Activated T-helper 2 cell treated with anti-CD3 and anti-CD28 coated beads, Interferon-gamma antibody, Interleukin-2, Interleukin-4, amounts not matched to agents 10 μg/mL and 5 μg/mL and 100 μg/mL, durations not matched to agents 14 hours and 24 hours and 36 hours (primary cell): ENCODE measurements around the gene FABP1. TPM values are rescaled to one million over a fixed set of nuclear protein-coding genes. Genes with fewer than 3 reads are reported as not detected.

Source experiments
- DNase-seq: peaks from one replicate; pipeline ENCODE4 v3.0.0; 2021; ENCODE audit warnings: low spot score
- H3K27ac Mint-ChIP-seq: one replicate; pipeline ENCODE4 v1.8.0; 2021; ENCODE audit warnings: mixed read lengths
- H3K27me3 Mint-ChIP-seq: one replicate; pipeline ENCODE4 v1.8.0; 2021; ENCODE audit warnings: low read depth, mixed read lengths
- H3K36me3 Mint-ChIP-seq: one replicate; pipeline ENCODE4 v1.8.0; 2021; ENCODE audit warnings: low read depth, mixed read lengths
- H3K4me1 Mint-ChIP-seq: one replicate; pipeline ENCODE4 v1.8.0; 2021; ENCODE audit warnings: low read depth, mixed read lengths
- H3K4me3 Mint-ChIP-seq: one replicate; pipeline ENCODE4 v1.8.0; 2021; ENCODE audit warnings: low read depth, mild to moderate bottlenecking, moderate library complexity, mixed read lengths
- H3K9me3 Mint-ChIP-seq: one replicate; pipeline ENCODE4 v1.8.0; 2021; ENCODE audit warnings: mixed read lengths
- intact Hi-C: fragments of 100-400 bp; cut with micrococcal nuclease; formaldehyde crosslinking; loops from one replicate; pipeline ENCODE4 v1.15.1; 2023
- total RNA-seq: library from RNA; stranded (reverse); gene quantifications from 2 replicates; pipeline ENCODE4 v1.2.3, GENCODE V29; 2022

The FABP1 gene
- total RNA-seq, 1 donor from 2014 or later = not detected

DNA sequence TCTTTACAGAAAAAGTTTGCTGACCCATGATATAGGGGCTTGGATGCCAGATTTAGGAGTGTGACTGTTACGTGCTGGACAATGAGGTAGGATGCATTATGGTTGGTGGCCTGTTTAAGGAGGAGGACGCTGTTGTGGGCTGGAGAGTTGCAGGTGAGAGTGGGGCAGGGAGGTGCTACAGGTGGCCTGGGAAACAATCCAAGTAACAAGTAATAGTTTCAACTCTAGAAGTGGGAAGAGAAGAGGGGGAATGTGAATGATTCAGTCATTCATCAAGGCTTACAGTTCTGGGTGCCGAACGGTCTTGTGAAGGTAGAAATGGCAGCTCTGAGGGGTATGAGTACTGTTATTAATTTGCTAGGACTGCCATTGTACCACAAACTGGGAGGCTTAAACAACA is 6.2 kb downstream of the FABP1 start:
- H3K36me3 Mint-ChIP-seq = no peaks in the 10 kb centered on the region
- no peaks in the 10 kb centered on the region for H3K4me1 Mint-ChIP-seq
- H3K27me3 Mint-ChIP-seq = peaks cover 10% of the 10 kb centered on the region
- H3K9me3 Mint-ChIP-seq = no peaks in the 10 kb centered on the region
- intact Hi-C loops = no loop called here
- H3K4me3 Mint-ChIP-seq = no peak overlapping the region
- no peak overlapping the region for H3K27ac Mint-ChIP-seq
- DNase-seq = no peak

DNA sequence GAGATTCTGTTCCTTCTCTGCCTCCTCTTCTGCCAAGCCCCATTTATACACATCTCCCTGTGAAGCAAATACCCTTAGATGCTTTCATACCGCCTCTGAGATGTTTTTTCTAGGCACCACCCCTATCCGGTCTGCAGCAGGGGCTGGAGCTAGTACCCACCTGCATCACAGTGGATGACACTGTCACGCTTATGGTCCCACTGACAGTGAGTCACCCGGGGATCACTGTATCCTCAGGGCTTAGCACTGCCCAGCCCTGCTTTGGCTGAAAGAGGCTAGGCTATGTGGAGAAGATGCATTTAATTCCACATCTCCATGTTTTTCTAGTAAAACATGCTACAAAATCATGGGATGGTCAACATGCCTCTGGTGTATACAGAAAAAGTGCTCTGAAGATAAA is 9.9 kb downstream of the FABP1 start:
- intact Hi-C loops = no loop called here
- peaks cover 6% of the 10 kb centered on the region for H3K27me3 Mint-ChIP-seq
- H3K27ac Mint-ChIP-seq = no peak overlapping the region
- no peaks in the 10 kb centered on the region for H3K9me3 Mint-ChIP-seq
- DNase-seq = no peak
- no peaks in the 10 kb centered on the region for H3K4me1 Mint-ChIP-seq
- H3K36me3 Mint-ChIP-seq = no peaks in the 10 kb centered on the region
- no peak overlapping the region for H3K4me3 Mint-ChIP-seq

DNA sequence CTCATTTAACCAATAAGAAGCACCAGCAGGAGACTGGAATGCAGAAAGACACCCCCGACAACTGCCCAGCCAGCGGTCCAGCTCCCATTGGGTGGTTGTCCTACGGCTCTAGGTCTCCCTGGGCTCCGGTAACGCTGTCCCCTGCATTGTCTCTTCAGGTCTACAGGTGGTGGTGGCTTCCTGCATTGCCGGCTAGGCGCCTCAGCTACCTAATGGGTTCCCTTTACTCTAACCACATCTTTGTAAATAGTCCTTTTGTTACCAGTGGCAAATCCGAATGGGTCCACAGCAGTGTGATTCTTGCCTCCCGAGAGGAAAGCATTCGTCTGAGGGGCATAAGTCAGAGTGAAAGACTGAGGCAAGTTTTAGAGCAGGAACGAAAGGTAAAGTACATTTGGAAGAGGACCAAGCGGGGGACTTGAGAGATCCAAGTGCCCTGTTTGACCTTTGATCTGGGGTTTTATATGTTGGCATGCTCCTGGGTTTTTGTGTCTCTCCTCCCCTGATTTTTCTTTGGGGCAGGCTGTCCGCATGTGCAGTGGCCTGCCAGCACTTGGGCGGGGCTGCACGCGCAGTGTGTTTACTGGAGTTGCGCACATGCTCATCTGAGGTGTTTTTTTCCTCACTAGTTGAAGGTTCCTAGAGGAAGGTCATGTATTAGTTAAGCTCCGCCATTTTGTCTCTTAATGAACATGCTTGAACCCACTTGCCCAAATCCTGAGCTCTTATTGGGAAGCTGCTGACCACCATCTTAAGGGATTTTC is 11.0 kb downstream of the FABP1 start:
- intact Hi-C loops = no loop called here
- Mint-ChIP-seq H3K27ac (no peak overlapping the region), H3K4me3 (no peak overlapping the region), H3K4me1 (no peaks in the 10 kb centered on the region), H3K27me3 (peaks cover 6% of the 10 kb centered on the region), H3K36me3 (no peaks in the 10 kb centered on the region), H3K9me3 (no peaks in the 10 kb centered on the region)
- DNase-seq = no peak

DNA sequence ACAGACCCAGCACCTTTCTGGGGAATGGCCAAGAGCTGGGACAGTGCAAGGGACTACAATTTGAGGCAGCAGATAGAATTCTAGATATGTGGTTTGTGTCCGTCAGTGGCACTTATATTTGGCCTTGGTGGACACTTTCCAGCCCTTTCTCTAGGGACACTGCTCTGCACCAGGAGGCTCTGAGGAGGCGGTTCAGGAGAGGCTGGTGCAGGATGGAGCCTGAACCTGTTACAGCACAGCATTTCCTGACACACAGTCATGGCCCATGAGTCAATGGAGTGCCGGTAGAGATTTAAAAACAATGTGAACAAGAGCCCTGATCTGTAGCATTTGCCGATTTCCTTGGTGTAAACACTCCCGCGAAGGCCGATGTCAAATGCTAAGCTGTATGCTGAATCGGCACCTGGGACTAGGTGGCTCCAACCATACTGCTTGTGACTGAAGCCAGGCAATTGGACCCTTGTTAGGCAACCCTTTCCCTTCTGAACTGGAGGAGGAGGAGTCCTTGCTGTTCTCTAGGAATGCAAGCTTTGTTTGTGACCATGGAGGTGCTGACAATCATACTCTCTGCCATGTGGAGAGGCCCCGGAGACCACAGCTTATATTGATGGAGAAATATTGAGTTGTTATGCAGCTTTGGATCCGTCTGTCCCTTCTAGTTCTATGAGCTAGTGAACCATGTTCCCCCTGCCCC is 11.9 kb downstream of the FABP1 start:
- Mint-ChIP-seq H3K36me3 (no peaks in the 10 kb centered on the region), H3K4me1 (no peaks in the 10 kb centered on the region), H3K27ac (no peak overlapping the region), H3K9me3 (no peaks in the 10 kb centered on the region), H3K27me3 (peaks cover 5% of the 10 kb centered on the region), H3K4me3 (no peak overlapping the region)
- DNase-seq = no peak
- intact Hi-C loops = no loop called here

DNA sequence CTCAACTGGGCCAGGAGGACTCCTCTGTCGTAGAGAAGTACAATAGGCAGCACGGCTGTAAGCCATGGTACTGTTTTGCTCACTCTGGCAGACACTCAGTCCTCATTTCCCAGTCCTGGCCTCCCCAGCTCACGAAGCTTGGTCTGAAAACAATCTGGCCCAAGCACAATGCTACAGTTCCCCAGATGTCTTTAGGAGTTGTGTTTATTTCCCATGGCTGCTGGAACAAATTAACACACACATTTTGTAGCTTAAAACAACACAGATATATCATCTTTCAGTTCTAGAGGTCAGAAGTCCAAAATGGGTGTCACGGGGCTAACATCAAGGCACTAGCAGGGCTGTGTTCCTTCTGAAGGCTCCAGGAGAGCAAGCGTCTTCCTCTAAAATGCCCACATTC is 13.0 kb downstream of the FABP1 start:
- H3K27me3 Mint-ChIP-seq = peaks cover 3% of the 10 kb centered on the region
- no peaks in the 10 kb centered on the region for H3K9me3 Mint-ChIP-seq
- no peak overlapping the region for H3K4me3 Mint-ChIP-seq
- no peak overlapping the region for H3K27ac Mint-ChIP-seq
- H3K36me3 Mint-ChIP-seq = no peaks in the 10 kb centered on the region
- intact Hi-C loops = no loop called here
- H3K4me1 Mint-ChIP-seq = no peaks in the 10 kb centered on the region
- DNase-seq = no peak

DNA sequence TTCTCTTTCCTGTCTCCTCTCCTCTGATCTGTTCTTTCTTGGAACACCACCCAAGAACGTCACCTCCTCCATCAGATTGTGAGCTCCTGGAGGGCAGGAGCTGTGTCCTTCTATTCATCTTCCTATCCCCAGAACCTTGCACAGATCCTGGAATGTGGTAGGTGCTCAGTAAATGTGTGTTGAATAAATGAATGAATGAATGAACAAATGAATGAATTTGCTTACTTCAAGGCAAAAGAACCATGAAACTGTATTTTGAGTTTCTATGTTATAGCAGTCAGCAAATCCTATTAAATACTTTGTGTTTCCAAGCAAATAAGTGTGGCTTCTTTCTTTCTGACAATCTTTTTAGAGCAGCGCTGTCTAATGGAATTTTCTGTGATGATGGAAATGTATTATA is 14.8 kb downstream of the FABP1 start:
- Mint-ChIP-seq H3K4me3 (no peak overlapping the region), H3K27ac (no peak overlapping the region)
- intact Hi-C loops = no loop called here

DNA sequence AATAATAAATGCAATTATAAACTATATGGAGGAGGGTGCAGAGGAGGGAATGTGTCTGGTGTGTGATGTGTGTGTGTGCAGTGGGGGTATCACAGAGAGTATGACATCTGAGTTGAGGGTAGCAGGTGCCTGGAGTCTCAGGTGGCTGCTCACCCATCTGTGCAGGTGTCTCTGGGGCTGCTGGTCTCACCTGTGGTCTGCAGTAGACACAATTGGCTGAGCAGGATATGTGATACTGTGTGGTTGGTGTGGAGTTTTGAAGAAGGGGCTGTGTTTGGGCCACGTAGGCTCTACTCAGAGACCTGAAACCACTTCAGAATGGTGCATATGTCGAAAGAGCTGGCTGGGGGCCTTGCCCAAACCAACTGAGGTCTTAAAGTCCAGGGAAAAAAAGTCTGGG is 17.0 kb downstream of the FABP1 start:
- H3K4me1 Mint-ChIP-seq = no peaks in the 10 kb centered on the region
- no peak overlapping the region for H3K27ac Mint-ChIP-seq
- intact Hi-C loops = no loop called here
- no peak overlapping the region for H3K4me3 Mint-ChIP-seq
- DNase-seq = no peak
- no peaks in the 10 kb centered on the region for H3K27me3 Mint-ChIP-seq
- H3K36me3 Mint-ChIP-seq = no peaks in the 10 kb centered on the region
- H3K9me3 Mint-ChIP-seq = no peaks in the 10 kb centered on the region

More for the DNA sequence above, 14.8 kb downstream of the FABP1 start:
- Mint-ChIP-seq H3K36me3 (no peaks in the 10 kb centered on the region), H3K27me3 (no peaks in the 10 kb centered on the region), H3K4me1 (no peaks in the 10 kb centered on the region), H3K9me3 (no peaks in the 10 kb centered on the region)
- DNase-seq = no peak

DNA sequence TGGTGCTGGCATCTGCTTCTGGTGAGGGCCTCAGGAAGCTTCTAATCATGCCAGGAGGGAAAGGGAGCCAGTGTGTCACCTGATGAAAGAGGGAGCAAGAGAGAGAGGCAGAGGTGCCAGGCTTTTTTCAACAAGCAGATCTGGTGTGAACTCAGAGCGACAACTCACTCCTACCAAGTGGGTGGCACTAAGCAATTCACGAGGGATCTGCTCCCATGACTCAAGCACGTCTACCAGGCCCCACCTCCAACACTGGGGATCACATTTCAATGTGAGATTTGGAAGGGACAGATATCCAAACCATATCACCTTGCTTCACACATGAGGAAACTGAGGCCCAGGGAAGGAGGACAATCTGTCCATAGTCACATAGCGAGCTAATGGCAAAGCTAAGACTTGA is 19.1 kb downstream of the FABP1 start:
- no peaks in the 10 kb centered on the region for H3K4me1 Mint-ChIP-seq
- no peaks in the 10 kb centered on the region for H3K9me3 Mint-ChIP-seq
- intact Hi-C loops = no loop called here
- no peak for DNase-seq
- H3K36me3 Mint-ChIP-seq = no peaks in the 10 kb centered on the region
- H3K27ac Mint-ChIP-seq = no peak overlapping the region
- H3K4me3 Mint-ChIP-seq = no peak overlapping the region
- H3K27me3 Mint-ChIP-seq = no peaks in the 10 kb centered on the region

DNA sequence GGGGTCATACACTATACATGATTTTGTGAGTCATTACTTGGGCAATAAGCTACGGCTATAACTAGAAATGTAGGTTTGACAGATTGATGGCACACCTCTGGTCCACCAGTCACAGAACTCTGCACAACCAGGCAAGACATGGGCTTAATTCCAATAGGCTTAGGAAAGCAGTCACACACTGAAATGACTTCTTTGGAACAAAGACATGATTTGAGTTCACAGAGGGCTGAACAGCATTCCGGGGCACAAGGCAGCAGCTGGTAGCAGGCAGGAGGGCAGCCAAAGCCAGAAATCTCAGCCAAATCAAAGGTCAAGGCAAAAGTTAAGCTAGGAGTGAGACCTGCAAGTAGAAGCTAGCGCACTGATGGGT is 27.4 kb downstream of the FABP1 start:
- H3K4me1 Mint-ChIP-seq = no peaks in the 10 kb centered on the region
- no peak overlapping the region for H3K27ac Mint-ChIP-seq
- intact Hi-C loops = no loop called here
- H3K36me3 Mint-ChIP-seq = no peaks in the 10 kb centered on the region
- no peak for DNase-seq
- H3K9me3 Mint-ChIP-seq = no peaks in the 10 kb centered on the region
- H3K4me3 Mint-ChIP-seq = no peak overlapping the region
- peaks cover 1% of the 10 kb centered on the region for H3K27me3 Mint-ChIP-seq

DNA sequence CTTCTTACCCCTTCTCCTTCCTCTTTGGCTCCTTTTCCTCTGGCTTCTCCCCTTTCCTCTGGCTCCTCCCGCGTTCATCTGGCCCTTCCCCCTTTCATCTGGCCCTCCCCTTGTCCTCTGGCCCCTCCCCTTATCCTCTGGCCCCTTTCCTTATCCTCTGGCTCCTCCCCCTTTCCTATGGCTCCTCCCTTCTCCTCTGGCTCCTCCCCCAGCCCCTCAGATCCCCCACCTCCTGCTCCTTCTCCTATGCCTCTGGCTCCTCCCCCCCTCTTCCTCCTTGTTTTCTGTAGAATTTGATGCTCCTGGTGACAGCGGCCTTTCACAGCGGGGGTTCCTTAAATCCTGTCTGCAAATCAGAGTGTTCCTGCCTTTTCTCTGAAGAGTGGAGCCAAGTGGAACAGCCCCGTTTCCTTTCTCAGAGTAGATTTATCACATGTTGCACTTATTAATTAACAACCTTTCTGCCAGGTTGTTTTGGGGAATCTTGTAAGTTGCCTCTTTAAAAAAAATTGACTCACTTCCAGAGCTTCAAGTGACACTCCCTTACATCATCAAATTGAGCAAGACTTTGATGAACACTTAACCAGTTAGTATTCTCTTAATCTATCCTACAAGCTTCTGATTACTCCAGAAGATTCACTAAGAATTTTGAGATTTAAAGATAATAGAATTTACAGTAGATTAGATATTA is 27.9 kb downstream of the FABP1 start:
- intact Hi-C loops = no loop called here
- DNase-seq = no peak
- Mint-ChIP-seq H3K36me3 (no peaks in the 10 kb centered on the region), H3K9me3 (no peaks in the 10 kb centered on the region), H3K4me1 (no peaks in the 10 kb centered on the region), H3K27ac (no peak overlapping the region), H3K27me3 (peaks cover 1% of the 10 kb centered on the region), H3K4me3 (no peak overlapping the region)

DNA sequence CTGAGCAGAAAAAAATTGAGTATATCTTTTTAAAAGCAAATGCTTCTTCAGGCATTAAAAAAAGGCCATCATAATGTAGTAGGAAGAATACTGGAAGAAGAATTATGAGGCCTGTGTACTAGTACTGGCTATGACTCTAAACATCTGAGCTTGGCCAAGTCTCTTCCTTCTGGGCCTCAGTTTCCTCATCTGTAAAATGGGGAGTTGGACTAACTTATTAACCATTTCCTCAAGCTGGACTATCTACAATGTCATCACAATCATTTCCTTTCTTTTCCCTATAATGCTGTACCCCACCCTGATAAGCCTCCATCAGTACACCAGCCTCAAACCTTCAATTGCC is 29.3 kb downstream of the FABP1 start:
- H3K27me3 Mint-ChIP-seq = peaks cover 1% of the 10 kb centered on the region
- H3K27ac Mint-ChIP-seq = no peak overlapping the region
- DNase-seq = no peak
- intact Hi-C loops = no loop called here
- H3K4me3 Mint-ChIP-seq = no peak overlapping the region
- H3K4me1 Mint-ChIP-seq = no peaks in the 10 kb centered on the region
- no peaks in the 10 kb centered on the region for H3K36me3 Mint-ChIP-seq
- H3K9me3 Mint-ChIP-seq = no peaks in the 10 kb centered on the region

DNA sequence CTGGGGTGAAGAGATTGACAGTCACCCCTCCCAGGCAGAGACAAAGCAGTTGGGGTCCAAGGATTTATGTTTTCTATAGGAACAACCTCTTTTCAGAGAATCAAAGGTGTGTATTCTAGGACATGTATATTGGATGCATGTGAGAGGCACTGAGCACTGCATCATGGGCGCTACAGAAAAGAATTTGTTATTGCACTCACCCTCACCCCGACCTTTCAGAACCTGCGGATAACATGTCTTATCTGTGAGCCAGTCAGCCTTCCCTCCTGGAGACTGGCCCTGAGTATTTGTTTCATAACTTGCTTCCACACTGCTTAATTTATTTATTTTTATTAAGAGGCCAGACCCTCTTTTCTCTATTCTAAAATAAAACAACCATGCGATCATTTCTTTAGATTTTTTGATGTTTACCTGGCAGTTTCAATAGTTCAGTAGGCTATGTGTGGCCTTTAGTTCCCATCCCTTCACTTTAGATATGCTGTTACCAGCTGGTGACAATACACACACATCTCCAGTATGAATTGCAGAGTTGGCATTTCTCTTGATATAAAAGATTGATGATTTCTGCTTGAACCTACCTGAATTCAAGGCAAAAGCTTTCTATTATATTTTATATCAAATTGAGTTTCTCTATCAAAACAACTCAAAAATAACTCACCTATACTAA is 29.8 kb downstream of the FABP1 start:
- H3K4me1 Mint-ChIP-seq = no peaks in the 10 kb centered on the region
- intact Hi-C loops = no loop called here
- no peak overlapping the region for H3K4me3 Mint-ChIP-seq
- peaks cover 1% of the 10 kb centered on the region for H3K27me3 Mint-ChIP-seq
- no peaks in the 10 kb centered on the region for H3K9me3 Mint-ChIP-seq
- H3K36me3 Mint-ChIP-seq = no peaks in the 10 kb centered on the region
- DNase-seq = no peak
- no peak overlapping the region for H3K27ac Mint-ChIP-seq

DNA sequence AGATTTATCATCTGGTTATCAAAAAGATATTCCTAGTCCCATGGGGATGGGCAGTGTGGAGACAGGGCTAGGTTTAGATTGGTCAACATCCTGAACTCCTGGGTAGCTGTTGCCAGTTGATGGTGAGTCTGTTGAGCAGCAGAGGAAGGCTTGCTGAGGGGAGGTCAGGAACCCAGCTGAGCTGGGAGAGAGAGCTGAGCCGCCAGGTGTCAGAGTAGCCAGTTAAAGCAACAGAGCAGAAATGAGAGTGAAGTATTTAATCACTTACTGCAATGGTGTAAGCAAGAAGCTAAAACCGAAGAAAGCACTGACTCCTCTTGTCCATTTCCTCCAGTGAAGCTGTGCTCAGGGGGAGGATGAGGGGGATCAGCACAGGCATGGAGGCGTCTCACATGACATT is 30.7 kb downstream of the FABP1 start:
- DNase-seq = no peak
- no peaks in the 10 kb centered on the region for H3K36me3 Mint-ChIP-seq
- H3K9me3 Mint-ChIP-seq = no peaks in the 10 kb centered on the region
- no peaks in the 10 kb centered on the region for H3K4me1 Mint-ChIP-seq
- intact Hi-C loops = no loop called here
- no peaks in the 10 kb centered on the region for H3K27me3 Mint-ChIP-seq
- H3K27ac Mint-ChIP-seq = no peak overlapping the region
- no peak overlapping the region for H3K4me3 Mint-ChIP-seq
